Measurements from ENCODE around the gene HIVEP3.

DNA sequence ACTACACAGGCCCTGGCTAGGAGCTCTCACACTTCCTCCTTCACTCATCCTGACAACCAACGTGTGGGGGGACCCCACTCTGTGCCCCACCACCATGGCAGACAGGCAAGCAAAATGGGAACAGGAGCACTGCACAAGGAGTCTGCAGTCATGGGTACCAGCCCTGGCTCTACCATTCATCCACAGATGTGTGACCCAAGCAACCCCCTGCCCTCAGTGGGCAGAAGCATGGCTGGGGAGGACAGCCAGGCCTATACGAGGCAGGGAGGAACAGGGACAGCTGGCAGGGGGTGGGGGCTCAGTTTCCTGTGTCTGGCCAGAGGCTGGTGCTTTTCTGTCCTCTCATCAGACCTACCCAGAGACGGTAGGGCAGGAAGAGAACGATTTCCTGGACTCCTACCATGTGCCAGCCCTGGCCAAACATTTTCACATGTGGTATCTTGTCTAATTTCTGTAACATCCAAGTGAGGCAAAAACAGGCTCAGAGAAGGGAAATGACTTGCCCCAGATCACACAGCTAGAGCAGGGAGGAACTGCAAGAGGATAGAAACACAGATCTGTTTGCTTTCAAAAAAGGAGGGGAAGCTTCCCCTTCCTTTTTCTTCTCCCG is 178.0 kb downstream of the HIVEP3 start:
- TF ChIP-seq, protein P1, sequence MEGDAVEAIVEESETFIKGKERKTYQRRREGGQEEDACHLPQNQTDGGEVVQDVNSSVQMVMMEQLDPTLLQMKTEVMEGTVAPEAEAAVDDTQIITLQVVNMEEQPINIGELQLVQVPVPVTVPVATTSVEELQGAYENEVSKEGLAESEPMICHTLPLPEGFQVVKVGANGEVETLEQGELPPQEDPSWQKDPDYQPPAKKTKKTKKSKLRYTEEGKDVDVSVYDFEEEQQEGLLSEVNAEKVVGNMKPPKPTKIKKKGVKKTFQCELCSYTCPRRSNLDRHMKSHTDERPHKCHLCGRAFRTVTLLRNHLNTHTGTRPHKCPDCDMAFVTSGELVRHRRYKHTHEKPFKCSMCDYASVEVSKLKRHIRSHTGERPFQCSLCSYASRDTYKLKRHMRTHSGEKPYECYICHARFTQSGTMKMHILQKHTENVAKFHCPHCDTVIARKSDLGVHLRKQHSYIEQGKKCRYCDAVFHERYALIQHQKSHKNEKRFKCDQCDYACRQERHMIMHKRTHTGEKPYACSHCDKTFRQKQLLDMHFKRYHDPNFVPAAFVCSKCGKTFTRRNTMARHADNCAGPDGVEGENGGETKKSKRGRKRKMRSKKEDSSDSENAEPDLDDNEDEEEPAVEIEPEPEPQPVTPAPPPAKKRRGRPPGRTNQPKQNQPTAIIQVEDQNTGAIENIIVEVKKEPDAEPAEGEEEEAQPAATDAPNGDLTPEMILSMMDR (IDR thresholded peaks at IDR 0.05) = no peak
- TF ChIP-seq POLR2AphosphoS5 (IDR thresholded peaks at IDR 0.05) (no peak), POLR2A (IDR thresholded peaks at IDR 0.05) (no peak)
